Measurements from ENCODE around the gene OR4K14. TPM values are rescaled to one million over a fixed set of nuclear protein-coding genes. Genes with fewer than 3 reads are reported as not detected.

The OR4K14 gene
- total and polyA plus RNA-seq, 8 donors, result not detected

- no peak overlapping the region for H3K27ac ChIP-seq
- intact Hi-C loops (cut with DNase I), result no loop called here
- FAIRE-seq (no peak), DNase-seq (no peak), ATAC-seq (no peak)
- H3K36me3 ChIP-seq, result no peaks in the 10 kb centered on the region
- no peak for TF ChIP-seq CTCF (IDR thresholded peaks at IDR 0.05)
- no peaks in the 10 kb centered on the region for H3K27me3 ChIP-seq
- no peaks in the 10 kb centered on the region for H3K9me3 ChIP-seq
- 46 to 57% methylated on average over 3 of the region's 3 CpGs for whole genome bisulfite sequencing, 2 donors
- no peak overlapping the region for H3K4me3 ChIP-seq
- H3K4me1 ChIP-seq, result no peaks in the 10 kb centered on the region
These were observed 16.3 kb upstream of the OR4K14 start for GRCh38 chr14:20035449-20035848.

- FAIRE-seq (no peak), DNase-seq (no peak), ATAC-seq (no peak)
- no peaks in the 10 kb centered on the region for H3K36me3 ChIP-seq
- no peaks in the 10 kb centered on the region for H3K27me3 ChIP-seq
- H3K27ac ChIP-seq, result no peak overlapping the region
- WGBS, 2 donors, result 64% methylated on average over 6 of the region's 6 CpGs
- H3K9me3 ChIP-seq, result no peaks in the 10 kb centered on the region
- no peaks in the 10 kb centered on the region for H3K4me1 ChIP-seq
- intact Hi-C loops (cut with DNase I), result no loop called here
- H3K4me3 ChIP-seq, result no peak overlapping the region
- TF ChIP-seq CTCF (IDR thresholded peaks at IDR 0.05), result no peak
These were observed 12.0 kb upstream of the OR4K14 start for GRCh38 chr14:20031058-20031457.

- no peak for TF ChIP-seq CTCF (IDR thresholded peaks at IDR 0.05)
- H3K27me3 ChIP-seq, result no peaks in the 10 kb centered on the region
- DNase-seq (no peak), FAIRE-seq (no peak), ATAC-seq (no peak)
- intact Hi-C loops (cut with DNase I), result no loop called here
- H3K4me3 ChIP-seq, result no peak overlapping the region
- H3K27ac ChIP-seq, result no peak overlapping the region
- H3K36me3 ChIP-seq, result no peaks in the 10 kb centered on the region
- H3K4me1 ChIP-seq, result no peaks in the 10 kb centered on the region
- H3K9me3 ChIP-seq, result no peaks in the 10 kb centered on the region
These were observed 11.0 kb downstream of the OR4K14 start for GRCh38 chr14:20008156-20008555.

- WGBS, 2 donors, result 66 to 67% methylated on average over 7 of the region's 7 CpGs
- no peaks in the 10 kb centered on the region for H3K27me3 ChIP-seq
- H3K4me3 ChIP-seq, result no peak overlapping the region
- intact Hi-C loops (cut with DNase I), result no loop called here
- no peaks in the 10 kb centered on the region for H3K9me3 ChIP-seq
- no peak for DNase-seq
- H3K4me1 ChIP-seq, result no peaks in the 10 kb centered on the region
- ATAC-seq, result no peak
- no peak for FAIRE-seq
- no peak for TF ChIP-seq CTCF (IDR thresholded peaks at IDR 0.05)
- no peaks in the 10 kb centered on the region for H3K36me3 ChIP-seq
- H3K27ac ChIP-seq, result no peak overlapping the region
These were observed 16.8 kb downstream of the OR4K14 start for GRCh38 chr14:20002319-20002718.

- ATAC-seq (no peak), DNase-seq (no peak), FAIRE-seq (no peak)
- Histone ChIP-seq H3K27me3 (no peaks in the 10 kb centered on the region), H3K4me1 (no peaks in the 10 kb centered on the region), H3K4me3 (no peak within 1 kb of the TSS), H3K36me3 (no peaks in the 10 kb centered on the region), H3K9me3 (no peaks in the 10 kb centered on the region), H3K27ac (no peak within 1 kb of the TSS)
- intact Hi-C loops (cut with DNase I), result no loop called here
- TF ChIP-seq CTCF (IDR thresholded peaks at IDR 0.05), result no peak
These were observed 17.2 kb downstream of the OR4K14 start, which contains the start of gene OR4Q2 for GRCh38 chr14:20001863-20002262. Gene OR4Q2 (plus strand): TSS chr14:20002163.
